ENCODE results near the gene ZCCHC10. TPM values are rescaled to one million over a fixed set of nuclear protein-coding genes. Genes with fewer than 3 reads are reported as not detected.
A peak's percentile ranks its signal among the peaks of the same experiment; 100 is the strongest.

The ZCCHC10 gene
- total and polyA plus RNA-seq, 3 donors from 2014 or later, result 29.1 to 45.4 (median 35.7) TPM

GRCh38 chr5:133065471-133065870 is 39.1 kb upstream of the ZCCHC10 start:
- Histone ChIP-seq H3K4me1 (peaks cover 13% of the 10 kb centered on the region), H3K27me3 (no peaks in the 10 kb centered on the region), H3K27ac (peak overlapping the region; percentile 2 to 62), H3K9me3 (no peaks in the 10 kb centered on the region), H3K36me3 (ENCODE audit: low read depth, missing control alignments) (no peaks in the 10 kb centered on the region), H3K4me3 (no peak overlapping the region)
- TF ChIP-seq POLR2A (IDR thresholded peaks at IDR 0.05) (no peak), CTCF (IDR thresholded peaks at IDR 0.05) (no peak)
- WGBS, 2 donors, result 60 to 66% methylated on average over 1 of the region's 1 CpG
- intact Hi-C loops (cut with DNase I; ENCODE audit: low total_unique reads), result no loop called here
- DNase-seq, result no peak

- intact Hi-C loops (cut with DNase I; ENCODE audit: low total_unique reads), result no loop called here
- H3K4me3 ChIP-seq, result no peak overlapping the region
- 79 to 86% methylated on average over 10 of the region's 10 CpGs for WGBS, 2 donors
- peaks cover 16% of the 10 kb centered on the region for H3K4me1 ChIP-seq
- H3K27ac ChIP-seq, result peak overlapping the region in 1 of 2 donors; percentile 51
- no peaks in the 10 kb centered on the region for H3K9me3 ChIP-seq
- no peaks in the 10 kb centered on the region for H3K36me3 ChIP-seq (ENCODE audit: low read depth, missing control alignments)
- TF ChIP-seq CTCF (IDR thresholded peaks at IDR 0.05), result no peak
- TF ChIP-seq POLR2A (IDR thresholded peaks at IDR 0.05), result no peak
- no peak for DNase-seq
- H3K27me3 ChIP-seq, result no peaks in the 10 kb centered on the region
Observed at GRCh38 chr5:133063965-133064364, 37.6 kb upstream of the ZCCHC10 start.

- Histone ChIP-seq H3K27ac (no peak overlapping the region), H3K9me3 (no peaks in the 10 kb centered on the region), H3K27me3 (no peaks in the 10 kb centered on the region), H3K36me3 (ENCODE audit: low read depth, missing control alignments) (no peaks in the 10 kb centered on the region), H3K4me1 (peaks cover 21% of the 10 kb centered on the region), H3K4me3 (no peak overlapping the region)
- TF ChIP-seq CTCF (IDR thresholded peaks at IDR 0.05) (no peak), POLR2A (IDR thresholded peaks at IDR 0.05) (no peak)
- intact Hi-C loops (cut with DNase I; ENCODE audit: low total_unique reads), result no loop called here
- WGBS, 2 donors, result 68 to 73% methylated on average over 1 of the region's 1 CpG
- DNase-seq, result no peak
Observed at GRCh38 chr5:133062276-133062675, 35.9 kb upstream of the ZCCHC10 start.

- no peak for DNase-seq
- intact Hi-C loops (cut with DNase I; ENCODE audit: low total_unique reads), result no loop called here
- peaks cover 16% of the 10 kb centered on the region for H3K4me1 ChIP-seq
- H3K27me3 ChIP-seq, result no peaks in the 10 kb centered on the region
- 81 to 86% methylated on average over 3 of the region's 3 CpGs for WGBS, 2 donors
- TF ChIP-seq CTCF (IDR thresholded peaks at IDR 0.05) (no peak), POLR2A (IDR thresholded peaks at IDR 0.05) (no peak)
- no peaks in the 10 kb centered on the region for H3K9me3 ChIP-seq
- H3K27ac ChIP-seq, result no peak overlapping the region
- H3K4me3 ChIP-seq, result no peak overlapping the region
- no peaks in the 10 kb centered on the region for H3K36me3 ChIP-seq (ENCODE audit: low read depth, missing control alignments)
Observed at GRCh38 chr5:133059621-133060020, 33.3 kb upstream of the ZCCHC10 start.

GRCh38 chr5:133056891-133057290 is 30.5 kb upstream of the ZCCHC10 start:
- DNase-seq, result no peak
- Histone ChIP-seq H3K36me3 (ENCODE audit: low read depth, missing control alignments) (no peaks in the 10 kb centered on the region), H3K27ac (no peak overlapping the region), H3K4me3 (no peak overlapping the region), H3K9me3 (no peaks in the 10 kb centered on the region), H3K27me3 (no peaks in the 10 kb centered on the region), H3K4me1 (peaks cover 27% of the 10 kb centered on the region)
- intact Hi-C loops (cut with DNase I; ENCODE audit: low total_unique reads), result no loop called here
- 63 to 82% methylated on average over 1 of the region's 1 CpG for WGBS, 2 donors
- TF ChIP-seq POLR2A (IDR thresholded peaks at IDR 0.05) (no peak), CTCF (IDR thresholded peaks at IDR 0.05) (no peak)

Measured in testis (tissue), 3 donors.